Thyroid gland (tissue), 4 donors: ENCODE results near the gene HS3ST3A1.

ENCODE experiments used
- POLR2A ChIP-seq, 2 donors: fragments of 450-650 bp; IDR thresholded peaks; one replicate each; pipeline ENCODE4 v1.6.1; 2017; ENCODE audit warnings: antibody characterized with exemption in 2 of 2, mild to moderate bottlenecking in 2 of 2, moderate library complexity in 1 of 2
- TF ChIP-seq, protein P1 (sequence below), 6 experiments: fragments of 200-600 bp in 3 of 6; fragments of 450-650 bp in 3 of 6; sonication (generic) in 3 of 6; IDR thresholded peaks; one replicate each; pipeline ENCODE4 v1.5.1; 2016 to 2019; ENCODE audit warnings: antibody characterized with exemption in 6 of 6, mild to moderate bottlenecking in 2 of 6, inconsistent platforms in 1 of 6, moderate library complexity in 1 of 6

DNA sequence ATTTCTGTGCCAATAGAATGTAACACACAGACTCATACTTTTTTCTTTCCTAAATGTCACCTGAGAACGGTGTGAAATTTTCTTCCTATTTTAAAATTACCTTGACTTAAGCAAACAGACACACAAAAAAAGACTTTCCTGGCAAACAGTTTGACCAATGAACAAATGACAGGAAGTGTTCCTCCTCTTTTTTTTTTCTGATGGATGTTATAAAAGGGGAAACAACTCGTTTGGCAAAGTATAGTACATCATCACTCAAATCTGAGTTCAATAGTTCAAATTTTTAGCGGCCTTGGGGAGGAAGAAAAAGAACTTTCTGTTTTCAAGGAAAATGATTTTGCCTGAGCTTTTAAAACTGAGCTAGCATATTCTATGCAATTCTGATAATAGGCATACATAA, 19.8 kb downstream of the HS3ST3A1 start:
- no peak for TF ChIP-seq POLR2A (IDR thresholded peaks at IDR 0.05)
- TF ChIP-seq, protein P1, sequence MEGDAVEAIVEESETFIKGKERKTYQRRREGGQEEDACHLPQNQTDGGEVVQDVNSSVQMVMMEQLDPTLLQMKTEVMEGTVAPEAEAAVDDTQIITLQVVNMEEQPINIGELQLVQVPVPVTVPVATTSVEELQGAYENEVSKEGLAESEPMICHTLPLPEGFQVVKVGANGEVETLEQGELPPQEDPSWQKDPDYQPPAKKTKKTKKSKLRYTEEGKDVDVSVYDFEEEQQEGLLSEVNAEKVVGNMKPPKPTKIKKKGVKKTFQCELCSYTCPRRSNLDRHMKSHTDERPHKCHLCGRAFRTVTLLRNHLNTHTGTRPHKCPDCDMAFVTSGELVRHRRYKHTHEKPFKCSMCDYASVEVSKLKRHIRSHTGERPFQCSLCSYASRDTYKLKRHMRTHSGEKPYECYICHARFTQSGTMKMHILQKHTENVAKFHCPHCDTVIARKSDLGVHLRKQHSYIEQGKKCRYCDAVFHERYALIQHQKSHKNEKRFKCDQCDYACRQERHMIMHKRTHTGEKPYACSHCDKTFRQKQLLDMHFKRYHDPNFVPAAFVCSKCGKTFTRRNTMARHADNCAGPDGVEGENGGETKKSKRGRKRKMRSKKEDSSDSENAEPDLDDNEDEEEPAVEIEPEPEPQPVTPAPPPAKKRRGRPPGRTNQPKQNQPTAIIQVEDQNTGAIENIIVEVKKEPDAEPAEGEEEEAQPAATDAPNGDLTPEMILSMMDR (IDR thresholded peaks at IDR 0.05), result no peak
